ENCODE results near the gene GAD2.
"Not testable (repeated sequence)": the region's sequence is repeated elsewhere in the genome, so short reads cannot be mapped to it uniquely, and the experiment has no call there.

The GAD2 gene

DNA sequence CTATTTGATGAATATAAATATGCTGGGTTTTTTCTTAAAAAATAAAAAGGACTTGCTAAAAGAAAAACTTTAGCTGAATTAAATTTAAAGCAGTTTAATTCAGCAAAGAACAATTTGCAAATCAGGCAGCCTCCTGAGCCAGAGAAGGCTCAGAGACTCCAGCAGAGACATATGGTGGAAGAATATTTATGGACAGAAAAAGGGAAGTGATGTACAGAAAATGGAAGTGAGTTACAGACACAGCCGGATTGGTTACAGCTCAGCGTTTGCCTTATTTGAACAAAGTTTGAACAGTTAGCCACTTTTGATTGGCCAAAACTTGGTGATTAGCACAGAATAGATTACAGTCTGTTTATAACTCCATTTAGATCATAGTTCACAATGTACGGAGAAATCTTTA is 110.3 kb downstream of the GAD2 start:
- peak; percentile 17 for DNase-seq

GRCh38 chr10:26327811-26328210 is 111.2 kb downstream of the GAD2 start:
- DNase-seq: no peak

- DNase-seq: no peak
These were observed 114.8 kb downstream of the GAD2 start for GRCh38 chr10:26331371-26331770.

GRCh38 chr10:26334232-26334931 is 117.8 kb downstream of the GAD2 start:
- DNase-seq: no peak

DNA sequence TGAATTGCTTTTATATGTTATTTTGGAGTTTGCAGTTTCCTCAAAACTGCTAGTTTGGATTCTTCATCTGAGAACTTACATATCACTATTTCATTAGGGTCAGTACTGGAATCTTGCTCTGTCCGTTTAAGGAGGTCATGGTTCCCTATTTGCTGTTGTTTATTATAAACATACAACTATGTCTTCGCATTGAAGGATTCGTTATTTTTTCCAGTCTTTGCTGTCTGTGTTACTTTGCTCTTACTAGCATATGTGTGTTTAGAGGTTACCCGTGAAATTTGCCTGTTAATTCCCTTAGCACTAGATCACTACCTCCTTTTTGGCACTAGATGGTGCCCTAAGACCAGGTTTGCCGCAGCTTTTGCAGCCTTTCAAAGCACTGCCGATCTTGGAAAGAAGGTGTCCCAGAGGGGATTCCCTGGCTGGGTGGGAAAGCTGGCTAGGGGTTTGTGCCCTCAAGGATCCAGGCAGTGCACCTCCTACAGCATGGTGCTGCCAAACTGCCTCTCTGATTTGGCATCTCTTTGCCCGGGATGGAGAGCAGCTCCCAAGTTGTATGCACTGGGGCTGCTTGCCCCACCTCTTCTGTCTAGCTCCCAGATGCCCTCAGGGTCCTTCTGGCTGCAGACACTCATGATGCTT is 118.5 kb downstream of the GAD2 start:
- DNase-seq: peak; percentile 76

DNA sequence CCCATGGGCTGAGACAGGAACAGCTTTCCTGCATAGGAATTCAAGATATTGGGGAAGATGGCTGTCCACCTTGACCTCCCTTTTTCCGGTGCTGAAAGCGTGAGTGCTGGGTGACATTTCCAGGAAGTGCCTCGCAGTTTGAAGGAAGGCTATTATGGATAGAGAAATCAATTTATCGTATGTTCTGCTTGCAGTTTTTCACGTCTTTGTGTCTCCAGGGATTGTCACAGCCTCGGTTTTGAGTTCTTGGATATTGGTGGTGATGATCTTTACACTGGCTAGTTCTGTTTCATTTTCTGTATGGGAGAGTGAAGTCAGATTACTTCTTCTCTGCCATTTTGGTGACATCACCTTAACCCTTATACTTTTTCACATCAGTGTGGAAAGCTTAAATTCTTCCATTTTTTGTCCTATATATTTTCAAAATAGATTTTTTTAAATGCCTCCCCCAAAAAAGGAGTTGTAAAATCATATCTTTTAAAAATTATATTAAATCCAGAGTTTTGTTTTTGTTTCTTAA is 119.1 kb downstream of the GAD2 start:
- DNase-seq: peak; percentile 64

GRCh38 chr10:26336979-26337378 is 120.4 kb downstream of the GAD2 start:
- DNase-seq: peak; percentile 45

GRCh38 chr10:26341701-26342100 is 125.1 kb downstream of the GAD2 start:
- no peak for DNase-seq

GRCh38 chr10:26348821-26349417 is 132.3 kb downstream of the GAD2 start:
- DNase-seq: not testable (repeated sequence)

Measured in suppressor macrophage treated with lipopolysaccharide for 4 hours (primary cell).